GM12874 (cell line): ENCODE results near the gene FBXL13.

Source experiments
- TF ChIP-seq, protein P1 (sequence below): IDR thresholded peaks from 2 replicates; pipeline ENCODE4 v1.5.1; 2011; ENCODE audit warnings: low read depth, mild to moderate bottlenecking, control low read depth, low read length, moderate library complexity; ENCODE audit not compliant: insufficient read depth

Gene FBXL13

DNA sequence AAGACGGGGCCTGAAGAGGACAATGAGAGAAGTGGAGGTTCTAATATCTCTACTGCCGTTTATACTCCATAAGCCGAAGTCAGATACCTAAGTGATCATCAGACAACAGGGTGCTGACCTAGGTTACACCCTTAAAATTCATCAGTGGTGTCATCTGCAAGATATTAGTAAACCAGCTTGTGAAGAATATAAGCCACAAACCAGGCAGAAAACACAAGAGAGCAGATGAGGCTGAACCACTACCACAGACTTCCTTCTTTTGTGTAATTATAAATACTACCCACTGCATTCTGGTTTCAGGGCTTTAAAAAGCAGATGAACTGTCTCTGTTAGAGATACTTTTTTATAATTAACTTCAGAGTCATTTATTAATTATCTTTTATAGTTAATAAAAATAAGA, 230.7 kb downstream of the FBXL13 start:
- TF ChIP-seq, protein P1, sequence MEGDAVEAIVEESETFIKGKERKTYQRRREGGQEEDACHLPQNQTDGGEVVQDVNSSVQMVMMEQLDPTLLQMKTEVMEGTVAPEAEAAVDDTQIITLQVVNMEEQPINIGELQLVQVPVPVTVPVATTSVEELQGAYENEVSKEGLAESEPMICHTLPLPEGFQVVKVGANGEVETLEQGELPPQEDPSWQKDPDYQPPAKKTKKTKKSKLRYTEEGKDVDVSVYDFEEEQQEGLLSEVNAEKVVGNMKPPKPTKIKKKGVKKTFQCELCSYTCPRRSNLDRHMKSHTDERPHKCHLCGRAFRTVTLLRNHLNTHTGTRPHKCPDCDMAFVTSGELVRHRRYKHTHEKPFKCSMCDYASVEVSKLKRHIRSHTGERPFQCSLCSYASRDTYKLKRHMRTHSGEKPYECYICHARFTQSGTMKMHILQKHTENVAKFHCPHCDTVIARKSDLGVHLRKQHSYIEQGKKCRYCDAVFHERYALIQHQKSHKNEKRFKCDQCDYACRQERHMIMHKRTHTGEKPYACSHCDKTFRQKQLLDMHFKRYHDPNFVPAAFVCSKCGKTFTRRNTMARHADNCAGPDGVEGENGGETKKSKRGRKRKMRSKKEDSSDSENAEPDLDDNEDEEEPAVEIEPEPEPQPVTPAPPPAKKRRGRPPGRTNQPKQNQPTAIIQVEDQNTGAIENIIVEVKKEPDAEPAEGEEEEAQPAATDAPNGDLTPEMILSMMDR: no peak

DNA sequence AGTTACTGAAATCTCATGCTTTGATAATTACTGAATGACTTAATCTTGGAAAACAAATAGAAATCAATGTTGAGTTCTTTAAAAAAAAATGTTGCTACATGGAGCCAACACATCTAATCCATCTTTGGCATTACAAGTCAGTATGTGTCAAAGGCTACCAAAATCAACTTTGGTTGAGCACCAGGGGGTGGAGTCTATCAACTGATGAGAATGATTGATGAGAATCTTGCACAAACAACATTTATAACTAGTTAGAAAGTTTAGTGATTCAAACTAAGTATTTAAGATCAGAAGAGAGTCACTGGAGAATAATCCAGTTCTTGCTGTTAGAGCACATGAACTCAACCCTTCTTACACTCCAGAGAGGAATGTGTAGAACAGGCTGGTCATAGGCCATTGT, 232.3 kb downstream of the FBXL13 start:
- TF ChIP-seq, protein P1: no peak

DNA sequence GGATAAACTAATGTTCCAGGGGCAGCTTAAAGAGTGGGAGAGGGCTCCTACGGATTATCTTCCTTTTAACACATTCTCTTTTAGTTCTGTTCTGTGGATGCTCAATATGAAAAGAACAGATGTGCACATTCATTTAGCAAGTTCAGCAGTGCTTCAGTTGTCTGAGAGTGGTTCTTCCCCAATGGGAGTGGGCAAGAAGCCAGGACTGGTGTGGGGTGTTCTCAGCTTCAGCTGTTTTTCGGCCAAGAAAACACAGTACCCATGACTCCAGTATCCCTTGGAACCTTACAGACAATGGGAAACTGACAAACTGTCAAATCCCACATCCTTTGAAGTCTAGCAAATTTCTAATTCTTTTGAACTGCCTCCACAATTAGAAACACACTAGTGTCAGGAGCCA, 233.3 kb downstream of the FBXL13 start:
- TF ChIP-seq, protein P1: no peak

DNA sequence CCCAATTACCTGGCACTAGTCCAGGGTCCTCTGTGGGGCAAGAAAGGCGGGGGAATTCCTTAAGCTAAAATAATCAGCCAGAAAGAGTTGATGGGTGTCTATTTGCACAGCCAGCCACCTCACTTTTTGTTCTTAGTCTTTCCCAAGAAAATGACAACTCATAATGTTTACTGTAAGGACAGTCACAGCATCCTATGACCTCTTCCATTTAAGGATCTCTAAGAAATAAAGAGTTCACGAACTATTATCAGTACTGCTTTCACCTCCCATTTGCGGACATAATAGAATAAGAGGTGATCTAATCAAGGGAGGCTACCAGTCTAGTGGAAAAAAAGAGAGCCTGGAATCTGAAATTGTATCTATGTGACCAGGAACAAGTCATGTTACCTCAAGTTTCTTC, 234.2 kb downstream of the FBXL13 start:
- TF ChIP-seq, protein P1: no peak

DNA sequence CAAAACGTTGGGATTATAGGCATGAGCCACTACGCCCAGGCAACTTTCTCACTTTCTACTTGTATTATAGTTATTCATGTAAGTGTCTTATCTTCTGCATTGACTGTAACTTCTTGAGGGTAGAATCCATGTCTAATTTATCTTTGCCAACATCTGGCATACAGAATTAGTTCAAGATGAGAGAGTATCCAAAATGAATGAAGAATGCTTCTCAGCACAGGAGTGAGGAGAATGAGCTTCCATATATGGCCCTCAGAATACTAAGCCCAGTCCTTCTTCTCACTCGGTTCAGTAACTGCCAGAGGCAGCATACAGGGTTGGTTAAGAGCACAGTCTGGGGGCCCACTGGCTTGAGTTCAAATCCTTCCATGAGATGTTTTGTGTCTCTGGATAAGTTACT, 236.8 kb downstream of the FBXL13 start:
- TF ChIP-seq, protein P1: no peak

DNA sequence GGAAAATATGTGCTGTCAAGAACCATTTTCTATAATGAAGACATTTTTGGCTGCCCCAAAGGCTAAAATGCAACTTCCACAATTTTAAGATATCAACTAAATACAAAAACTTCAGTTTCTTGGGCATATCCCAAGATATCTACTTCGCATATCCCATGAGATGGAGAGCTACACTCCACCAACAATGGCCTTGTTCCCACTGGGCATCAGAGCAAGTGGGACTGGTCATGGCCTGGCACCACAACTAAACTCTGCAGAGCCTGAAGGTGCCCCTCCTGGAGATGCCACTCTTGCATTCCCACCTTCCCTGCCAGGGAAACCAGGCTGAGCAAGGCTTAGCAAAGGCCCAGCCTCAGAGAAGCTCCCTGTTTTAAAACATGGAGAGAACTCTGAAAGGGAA, 237.6 kb downstream of the FBXL13 start:
- TF ChIP-seq, protein P1: no peak

DNA sequence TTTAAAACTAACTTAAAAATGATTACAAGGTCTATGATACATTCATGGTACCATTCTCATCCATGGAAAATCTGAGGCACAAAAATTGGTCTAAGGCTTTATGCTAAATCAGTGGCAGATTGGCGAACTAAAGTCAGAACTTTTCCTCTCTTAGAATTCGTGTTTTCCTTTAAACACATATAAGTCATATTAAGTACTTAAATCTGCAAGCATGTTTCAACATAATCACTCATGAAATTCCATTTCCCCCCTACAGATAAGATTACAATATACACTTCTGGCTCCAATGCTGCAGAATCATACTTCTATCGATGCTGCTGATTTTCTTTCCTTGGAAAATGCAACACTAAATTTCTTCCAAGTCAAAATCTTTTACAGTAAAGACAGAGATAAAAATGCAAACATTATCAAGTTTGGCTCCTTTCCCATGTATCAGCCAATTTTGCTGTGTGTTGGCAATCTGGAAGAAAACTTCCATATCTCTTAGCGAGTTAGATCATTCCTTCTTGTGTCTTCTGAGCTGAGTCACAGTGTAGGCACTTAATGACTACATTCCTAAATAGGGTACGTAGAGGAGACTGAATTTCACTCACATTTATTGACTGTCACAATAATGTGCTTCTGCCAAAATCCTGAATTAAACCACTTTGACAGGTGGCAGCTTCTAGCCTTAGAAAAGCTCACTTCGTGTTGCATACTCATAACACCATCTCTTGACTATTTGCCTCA, 238.2 kb downstream of the FBXL13 start:
- TF ChIP-seq, protein P1: no peak
